Activated CD8-positive, alpha-beta memory T cell treated with anti-CD3 and anti-CD28 coated beads for 36 hours (primary cell): ENCODE data around the gene FHAD1. TPM values are rescaled to one million over a fixed set of nuclear protein-coding genes. Genes with fewer than 3 reads are reported as not detected.

Experiments
- CTCF ChIA-PET: fragments of 350-600 bp; sonication (Branson Sonifier 250); formaldehyde crosslinking; loops from one replicate; lab custom pipeline; 2021; ENCODE audit warnings: antibody characterized with exemption; lab: Charles Lee
- POLR2A ChIA-PET: fragments of 350-600 bp; sonication (Branson Sonifier 250); formaldehyde crosslinking; loops from one replicate; lab custom pipeline; 2021; ENCODE audit warnings: antibody characterized with exemption; lab: Charles Lee
- total RNA-seq, 2 experiments: library from RNA; stranded (reverse); gene quantifications; one replicate each; pipeline ENCODE4 v1.2.3, GENCODE V29; 2021

FHAD1 gene
- total RNA-seq, 2 experiments from 2014 or later: 0.38 TPM; not detected in 1

GRCh38 chr1:15391366-15391765 is 144.3 kb downstream of the FHAD1 start:
- ChIA-PET CTCF (interaction anchor here (1.1 kb wide), 1 partner anchor 68 kb away, joined by 3 read pairs; no protein-coding TSS in a partner anchor), POLR2A (no interaction called here)

DNA sequence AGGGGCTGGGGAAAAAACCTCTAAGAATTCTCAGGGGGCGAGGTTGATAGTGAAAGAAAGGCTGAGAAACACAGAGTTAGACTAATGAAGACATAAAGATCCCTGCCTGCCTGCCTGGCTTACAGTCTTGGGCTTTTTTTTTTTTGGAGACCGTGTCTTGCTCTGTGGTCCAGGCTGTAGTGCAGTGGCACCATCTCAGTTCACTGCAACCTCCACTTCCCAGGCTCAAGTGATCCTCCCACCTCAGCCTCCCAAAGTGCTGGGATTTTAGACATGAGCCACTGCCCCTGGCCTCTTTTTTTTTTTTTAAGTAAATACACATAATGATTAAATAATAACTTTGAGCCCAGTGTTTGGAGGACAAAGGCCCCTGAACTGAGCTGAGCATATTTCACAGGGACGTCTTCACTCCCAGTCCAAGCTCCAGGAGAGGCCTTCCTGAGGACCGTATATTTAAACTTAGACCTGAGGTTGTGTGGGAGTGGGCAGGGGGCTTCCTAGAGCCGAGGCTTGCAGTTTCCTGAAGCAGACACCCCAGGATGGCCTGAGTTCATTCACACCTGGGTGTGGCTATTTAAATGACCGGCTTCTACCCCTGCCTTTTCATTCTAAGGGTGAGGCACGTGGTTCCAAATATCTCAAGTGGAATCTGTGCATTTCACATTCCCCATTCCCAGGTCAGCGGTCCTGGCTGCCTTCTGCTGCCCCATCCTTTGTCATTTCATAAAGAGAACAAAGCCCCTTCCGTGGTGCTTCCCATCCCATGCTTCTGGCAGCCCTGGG is 146.6 kb downstream of the FHAD1 start:
- ChIA-PET POLR2A (no interaction called here), CTCF (no interaction called here)

DNA sequence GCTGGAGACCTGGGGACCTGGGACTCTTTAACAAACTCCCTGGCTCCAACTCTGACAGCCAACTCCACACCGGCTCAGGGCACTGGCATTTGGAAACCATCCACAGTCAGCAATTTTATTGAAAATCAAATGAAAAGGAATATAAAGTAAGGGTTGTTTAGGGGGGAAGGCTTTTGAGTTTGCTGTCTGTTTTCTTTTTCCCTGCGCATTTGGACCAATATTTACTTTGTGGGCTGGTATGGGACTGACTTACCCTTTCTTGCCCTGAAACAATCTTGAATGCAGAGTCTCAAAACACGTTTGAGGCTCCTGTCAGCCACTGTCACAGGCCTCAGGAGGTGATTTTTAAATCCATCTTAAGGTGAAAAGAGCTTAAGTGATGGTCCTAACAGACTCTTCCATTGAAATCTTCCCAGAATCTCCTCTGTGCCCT is 147.3 kb downstream of the FHAD1 start:
- CTCF ChIA-PET: interaction anchor here (0.6 to 1.0 kb wide), 2 partner anchors 37 to 332 kb away, joined by 3 read pairs; no protein-coding TSS in a partner anchor

GRCh38 chr1:15397236-15397635 is 150.2 kb downstream of the FHAD1 start:
- POLR2A ChIA-PET: no interaction called here
- CTCF ChIA-PET: no interaction called here

More for the DNA sequence above, 147.3 kb downstream of the FHAD1 start:
- POLR2A ChIA-PET: no interaction called here

- CTCF ChIA-PET: interaction anchor here (0.6 to 0.9 kb wide), 2 partner anchors 10 to 13 kb away, joined by 3 read pairs; no protein-coding TSS in a partner anchor
- POLR2A ChIA-PET: no interaction called here
Observed at GRCh38 chr1:15399710-15400109, 152.7 kb downstream of the FHAD1 start.

DNA sequence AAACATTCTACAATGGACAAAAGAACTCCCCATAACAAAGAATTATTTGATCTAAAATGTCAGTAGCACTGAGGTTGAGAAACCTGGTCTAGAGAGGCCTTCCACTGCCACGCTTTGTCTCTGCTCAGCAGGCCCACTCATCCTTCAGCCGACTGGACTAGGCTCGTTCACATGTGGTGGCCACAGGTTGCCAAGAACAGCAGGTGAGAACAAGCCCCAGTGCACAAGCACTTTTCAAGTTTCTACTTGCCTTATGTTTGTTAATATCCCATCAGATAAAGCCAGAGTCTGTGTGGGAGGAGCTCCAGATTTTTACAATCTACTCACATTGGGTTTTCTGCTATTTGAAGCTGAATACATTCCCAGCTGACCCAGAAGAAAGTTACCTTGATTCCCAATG is 153.6 kb downstream of the FHAD1 start:
- ChIA-PET CTCF (no interaction called here), POLR2A (no interaction called here)

DNA sequence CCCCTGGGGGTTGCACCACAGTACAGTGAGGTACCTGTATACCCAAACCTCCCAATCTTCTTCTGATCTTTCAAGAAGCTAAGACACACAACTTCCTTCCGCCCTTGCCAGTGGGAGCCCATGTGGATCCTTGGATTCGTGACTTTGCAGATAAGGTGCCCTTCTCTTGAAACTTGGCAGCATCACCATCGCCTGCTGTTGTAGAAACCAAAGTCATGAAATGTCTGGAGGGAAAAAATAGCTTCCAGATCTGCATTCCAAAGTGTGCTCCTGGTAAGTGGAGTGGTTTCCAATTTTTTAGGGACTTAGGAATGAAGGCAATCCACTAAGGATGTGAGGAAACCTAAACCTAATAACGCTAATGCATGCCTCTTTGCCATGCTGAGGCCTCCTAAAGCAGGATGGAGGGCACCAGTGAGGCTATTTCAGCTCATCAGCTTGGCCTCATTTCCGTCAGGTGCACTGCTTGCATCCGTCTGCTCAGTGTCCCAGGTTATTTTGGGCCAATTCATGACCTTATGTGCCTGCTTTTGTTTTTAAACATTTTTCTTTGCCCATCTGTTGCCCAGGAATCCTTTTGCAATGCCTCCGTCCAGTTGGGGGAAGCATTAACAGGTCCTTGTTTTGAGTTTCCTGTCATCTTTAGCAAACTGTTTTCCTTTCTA is 154.5 kb downstream of the FHAD1 start:
- ChIA-PET POLR2A (no interaction called here), CTCF (no interaction called here)

GRCh38 chr1:15402809-15403450 is 155.9 kb downstream of the FHAD1 start:
- CTCF ChIA-PET: interaction anchor here (1.1 kb wide), 1 partner anchor 29 kb away, joined by 3 read pairs; no protein-coding TSS in a partner anchor

GRCh38 chr1:15403962-15404580 is 157.0 kb downstream of the FHAD1 start:
- CTCF ChIA-PET: no interaction called here
- POLR2A ChIA-PET: no interaction called here

More at GRCh38 chr1:15402809-15403450, 155.9 kb downstream of the FHAD1 start:
- POLR2A ChIA-PET: no interaction called here

DNA sequence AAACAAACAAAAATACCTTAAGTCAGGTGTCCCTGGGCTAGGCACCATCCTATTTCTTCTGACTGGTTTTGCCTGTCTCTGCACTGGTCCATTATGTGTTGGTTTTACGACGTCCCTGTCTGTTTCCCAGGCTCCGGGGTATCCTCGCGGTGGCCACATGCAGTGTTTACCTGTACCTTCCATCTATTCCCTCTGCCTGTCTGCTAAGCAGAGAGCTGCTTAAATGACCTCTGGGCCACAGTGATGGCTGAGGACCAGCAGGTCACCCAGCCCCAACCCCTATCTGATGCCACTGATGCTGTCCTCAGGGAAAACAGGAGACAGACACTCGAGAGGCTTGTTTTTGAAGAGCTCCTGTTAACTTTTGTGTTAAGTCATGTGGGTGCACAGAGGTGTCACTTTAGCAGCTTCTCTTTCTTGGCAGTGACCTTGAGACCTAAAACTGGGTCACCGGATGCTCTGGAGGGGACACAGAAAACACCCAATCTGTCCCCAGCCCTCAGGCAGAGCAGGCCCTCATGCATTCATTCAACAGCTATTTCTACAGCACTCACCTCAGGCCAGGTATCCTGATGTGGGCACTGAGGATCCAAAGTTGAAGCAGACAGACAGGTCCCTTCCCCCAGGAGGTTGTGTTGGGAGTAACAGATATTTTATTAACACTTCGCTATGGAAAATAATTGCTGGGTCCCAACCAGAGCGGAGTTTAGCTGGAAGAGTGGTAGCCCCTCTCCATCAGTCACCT is 158.3 kb downstream of the FHAD1 start:
- ChIA-PET CTCF (interaction anchor here (1.9 kb wide), 1 partner anchor 26 kb away, joined by 6 read pairs; no protein-coding TSS in a partner anchor), POLR2A (no interaction called here)

DNA sequence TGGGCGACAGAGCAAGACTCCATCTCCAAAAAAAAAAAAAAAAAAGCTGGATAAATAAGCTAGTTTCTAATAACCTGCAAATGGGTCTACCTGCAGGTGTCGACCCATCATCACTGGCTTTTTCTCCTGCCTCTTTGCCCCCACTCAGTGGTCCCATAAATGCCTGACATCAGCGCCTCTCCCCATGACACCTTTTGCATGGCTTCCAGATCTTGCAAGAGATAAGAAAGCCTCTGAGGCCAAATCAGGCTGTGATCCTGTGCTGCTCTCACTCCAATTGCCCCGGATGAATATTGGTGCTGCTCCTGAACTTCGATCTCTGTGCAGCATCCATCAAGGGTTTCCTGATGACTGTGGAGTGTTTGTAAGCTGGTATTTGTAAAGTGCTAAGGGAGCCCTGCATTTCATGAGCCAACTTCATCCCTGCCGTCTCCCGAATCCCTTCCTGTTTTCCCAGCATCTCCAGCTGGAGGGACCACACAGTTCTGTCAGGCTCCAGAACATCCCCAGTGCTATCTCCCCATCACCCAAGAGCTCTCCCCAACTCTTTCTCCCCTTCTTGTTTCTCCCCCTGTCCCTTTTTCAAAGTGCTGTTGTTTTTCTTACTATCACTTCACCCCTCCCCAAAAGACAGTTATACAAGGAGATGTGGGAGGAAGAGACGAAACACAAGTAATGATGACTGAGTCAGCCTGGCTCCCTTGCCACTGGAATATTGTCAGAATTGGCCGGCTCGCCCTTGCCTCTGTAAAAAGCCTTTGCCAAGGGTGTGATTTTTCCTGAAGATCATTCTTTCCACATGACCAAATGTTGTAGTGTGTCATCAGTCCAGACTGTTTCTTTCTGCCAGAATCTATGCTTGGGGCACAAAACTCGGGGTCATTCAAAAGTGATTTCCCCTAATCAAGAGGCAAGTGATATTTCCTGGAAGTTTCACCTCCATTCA is 159.9 kb downstream of the FHAD1 start:
- POLR2A ChIA-PET: no interaction called here
- CTCF ChIA-PET: interaction anchor here (1.9 kb wide), 2 partner anchors 20 to 24 kb away, joined by 4 to 6 read pairs; no protein-coding TSS in a partner anchor

DNA sequence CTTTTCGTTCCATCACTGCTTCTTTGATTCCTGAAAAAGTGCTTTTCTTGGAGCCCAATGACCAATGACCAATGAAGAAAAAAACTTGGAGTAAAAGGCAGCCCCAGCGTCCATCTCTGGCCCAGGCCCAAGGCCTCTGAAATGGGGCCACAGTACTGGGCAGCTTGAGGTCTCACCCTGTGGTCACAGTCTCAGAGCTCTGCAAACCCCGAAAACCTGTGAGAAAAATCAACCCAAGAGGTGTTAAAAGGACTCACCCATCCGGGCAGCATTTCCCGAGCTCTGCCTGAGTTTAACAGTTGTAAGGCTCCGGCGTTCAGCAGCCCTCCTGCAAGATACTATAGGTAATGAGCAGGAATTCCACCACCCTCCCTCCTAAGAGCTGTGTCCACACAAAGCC is 160.6 kb downstream of the FHAD1 start:
- CTCF ChIA-PET: interaction anchor here (1.9 kb wide), 1 partner anchor 21 kb away, joined by 4 read pairs; no protein-coding TSS in a partner anchor
- POLR2A ChIA-PET: no interaction called here

- CTCF ChIA-PET: interaction anchor here (0.5 to 1.9 kb wide), 2 partner anchors 22 to 568 kb away, joined by 3 to 4 read pairs; no protein-coding TSS in a partner anchor
- POLR2A ChIA-PET: no interaction called here
Observed at GRCh38 chr1:15408890-15409387, 161.9 kb downstream of the FHAD1 start.

GRCh38 chr1:15409388-15410222 is 162.6 kb downstream of the FHAD1 start, which contains the start of gene EFHD2:
EFHD2 (plus strand) TSS chr1:15409888; CDS start chr1:15409972, 84 bp downstream.
- POLR2A ChIA-PET: interaction anchor here (1.0 kb wide), 1 partner anchor 86 kb away, joined by 3 read pairs; no protein-coding TSS in a partner anchor
- CTCF ChIA-PET: no interaction called here

DNA sequence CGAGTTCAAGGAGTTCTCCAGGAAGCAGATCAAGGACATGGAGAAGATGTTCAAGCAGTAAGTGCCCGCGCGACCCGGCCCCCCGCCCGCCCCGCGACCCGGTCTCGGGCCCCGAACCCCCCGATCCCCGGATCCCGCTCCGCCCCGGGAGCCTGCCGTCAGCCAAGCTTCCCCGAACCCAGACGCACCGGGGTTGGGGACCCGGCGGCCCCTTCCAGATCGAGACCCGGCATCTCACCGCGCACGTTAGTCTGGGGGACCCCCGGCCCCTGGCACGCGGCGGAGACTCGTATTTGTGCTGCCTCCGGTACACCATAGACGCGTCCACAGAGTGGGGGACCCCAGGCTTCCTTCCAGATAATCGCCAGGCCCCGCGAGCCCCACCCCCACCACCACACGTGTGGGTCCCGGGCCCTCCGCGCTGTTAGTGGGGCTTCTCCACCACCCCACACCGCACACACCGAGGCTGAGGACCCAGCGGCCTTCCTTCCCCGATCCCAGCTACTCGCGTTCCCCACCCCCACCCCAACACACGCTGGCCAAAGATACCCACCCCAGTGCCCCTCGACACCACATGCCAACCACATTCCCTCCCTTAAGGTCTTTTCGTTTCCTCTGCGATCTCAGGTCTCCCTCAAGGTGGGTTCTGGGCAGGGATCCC is 163.3 kb downstream of the FHAD1 start:
- ChIA-PET POLR2A (interaction anchor here (0.5 to 1.0 kb wide), 2 partner anchors 87 to 116 kb away, joined by 3 to 4 read pairs; no protein-coding TSS in a partner anchor), CTCF (interaction anchor here (2.7 kb wide), 1 partner anchor 21 kb away, joined by 8 read pairs; no protein-coding TSS in a partner anchor)
